HepG2 (cell line): Measurements from ENCODE around the gene SRCAP. TPM values are rescaled to one million over a fixed set of nuclear protein-coding genes. Genes with fewer than 3 reads are reported as not detected.

Source experiments
- ASH2L ChIP-seq: fragments of 300-600, 200-600 bp; sonication (generic); IDR thresholded peaks from 2 replicates; pipeline ENCODE4 v1.7.0; 2017; ENCODE audit warnings: low read depth, mild to moderate bottlenecking, moderate library complexity, mixed read lengths, low read length; ENCODE audit not compliant: insufficient read length
- DDIT3 ChIP-seq: sonication (generic); formaldehyde crosslinking; IDR thresholded peaks from 2 replicates; pipeline ENCODE4 v1.4.0; 2020; ENCODE audit warnings: mild to moderate bottlenecking, missing genetic modification reagents
- ELF3 ChIP-seq: IDR thresholded peaks from 2 replicates; pipeline ENCODE4 v1.6.1; 2016; ENCODE audit warnings: missing genetic modification reagents, missing compliant biosample characterization
- FIP1L1 ChIP-seq: fragments of 200-400 bp; formaldehyde crosslinking; IDR thresholded peaks from 2 replicates; pipeline ENCODE4 v1.6.1; 2018; ENCODE audit warnings: low read depth, mild to moderate bottlenecking, low read length, moderate library complexity, borderline replicate concordance; ENCODE audit not compliant: insufficient read depth
- GATA4 ChIP-seq: sonication (generic); IDR thresholded peaks from 2 replicates; pipeline ENCODE4 v1.6.1; 2016; ENCODE audit warnings: antibody characterized with exemption, low read depth, borderline replicate concordance
- HBP1 ChIP-seq: IDR thresholded peaks from 2 replicates; pipeline ENCODE4 v1.6.1; 2016; ENCODE audit warnings: low read depth, control low read depth
- HMGA1 ChIP-seq: sonication (generic); formaldehyde crosslinking; conservative IDR thresholded peaks from 2 replicates; pipeline ENCODE4 v1.4.0; 2020; ENCODE audit warnings: missing genetic modification reagents
- PATZ1 ChIP-seq: sonication (generic); formaldehyde crosslinking; IDR thresholded peaks from 2 replicates; pipeline ENCODE4 v1.4.0; 2020; ENCODE audit warnings: missing genetic modification reagents
- PREB ChIP-seq: sonication (generic); formaldehyde crosslinking; IDR thresholded peaks from 2 replicates; pipeline ENCODE4 v1.4.0; 2020; ENCODE audit warnings: missing genetic modification reagents
- REXO4 ChIP-seq: sonication (generic); formaldehyde crosslinking; IDR thresholded peaks from 2 replicates; pipeline ENCODE4 v1.8.0; 2022; ENCODE audit warnings: missing genetic modification reagents, mild to moderate bottlenecking, borderline replicate concordance
- RXRA ChIP-seq: sonication (generic); formaldehyde crosslinking; IDR thresholded peaks from 2 replicates; pipeline ENCODE4 v1.5.1; 2020; ENCODE audit warnings: missing genetic modification reagents
- SOX13 ChIP-seq, 3 experiments: fragments of 450-650 bp in 1 of 3; sonication (generic) in 1 of 3; formaldehyde crosslinking in 1 of 3; IDR thresholded peaks in 2 of 3; conservative IDR thresholded peaks in 1 of 3; 2 replicates each; pipeline versions ENCODE4 v1.5.0 to v1.6.1; 2016 to 2020; ENCODE audit warnings: antibody characterized with exemption in 1 of 3, mild to moderate bottlenecking in 1 of 3, missing compliant biosample characterization in 1 of 3, missing genetic modification reagents in 1 of 3, moderate library complexity in 1 of 3
- SRF ChIP-seq: IDR thresholded peaks from 2 replicates; pipeline ENCODE4 v1.6.1; 2011; ENCODE audit warnings: mild to moderate bottlenecking, low read depth, low read length, moderate library complexity
- STAG1 ChIP-seq: sonication (generic); formaldehyde crosslinking; IDR thresholded peaks from 2 replicates; pipeline ENCODE4 v1.4.0; 2020; ENCODE audit warnings: missing genetic modification reagents
- TAF15 ChIP-seq: fragments of 200-400 bp; formaldehyde crosslinking; IDR thresholded peaks from one replicate; pipeline ENCODE4 v1.6.1; 2018; ENCODE audit warnings: mild to moderate bottlenecking, low read depth, low read length; ENCODE audit not compliant: poor library complexity, severe bottlenecking
- ZNF235 ChIP-seq: sonication (generic); formaldehyde crosslinking; IDR thresholded peaks from 2 replicates; pipeline ENCODE4 v1.8.1; 2023; ENCODE audit warnings: mild to moderate bottlenecking, missing genetic modification reagents, borderline replicate concordance
- ZNF280D ChIP-seq: sonication (generic); formaldehyde crosslinking; IDR thresholded peaks from 2 replicates; pipeline ENCODE4 v1.5.1; 2020; ENCODE audit warnings: mild to moderate bottlenecking, missing genetic modification reagents
- ZNF432 ChIP-seq: sonication (generic); formaldehyde crosslinking; IDR thresholded peaks from 2 replicates; pipeline ENCODE4 v1.5.0; 2020; ENCODE audit warnings: missing genetic modification reagents, mild to moderate bottlenecking, borderline replicate concordance
- ZSCAN21 ChIP-seq: sonication (generic); formaldehyde crosslinking; IDR thresholded peaks from 2 replicates; pipeline ENCODE4 v1.8.0; 2022; ENCODE audit warnings: mild to moderate bottlenecking, missing genetic modification reagents, moderate library complexity, borderline replicate concordance
- ZSCAN9 ChIP-seq: IDR thresholded peaks from 2 replicates; pipeline ENCODE4 v1.6.1; 2016; ENCODE audit warnings: borderline replicate concordance
- polyA plus RNA-seq, 8 experiments: library from polyadenylated mRNA; depleted of rRNA in 3 of 8; stranded (reverse) in 7 of 8; unstranded in 1 of 8; fragments of >200 nt; fragmentation: Illumina TruSeq in 4 of 8; extraction: Trizol in 4 of 8; gene quantifications; 2 replicates each; pipeline versions ENCODE4 v1.2.1 to v1.2.3, GENCODE V29; 2011 to 2016; ENCODE audit warnings: low read depth in 4 of 8, missing spikeins in 1 of 8, mixed read lengths in 1 of 8; ENCODE audit not compliant: insufficient read depth in 1 of 8
- total RNA-seq, 5 experiments: library from RNA; depleted of rRNA; stranded (reverse); fragments of >200 nt; fragmentation: Illumina TruSeq; extraction: Trizol; gene quantifications; 2 replicates each; pipeline ENCODE4 v1.2.3, GENCODE V29; 2016; ENCODE audit warnings: low read depth in 1 of 5

SRCAP gene
- total and polyA plus RNA-seq, 2 of the 13 experiments (the other 11 are each of a cell fraction or from before 2014, with no cell fraction given) = 4.9 to 9.0 TPM

GRCh38 chr16:30786936-30787612 lies 88.1 kb downstream of the SRCAP start, which contains the start of gene ZNF629 (continued):
- TF ChIP-seq DDIT3 (CRISPR knock-in tag) = no peak
- TF ChIP-seq PATZ1 (CRISPR knock-in tag) = peak; percentile 80
- TF ChIP-seq RXRA = peak; percentile 78
- TF ChIP-seq ZSCAN9 (CRISPR knock-in tag) = 0 out of 2 replicates have a peak, but pooled peaks have one; percentile 29
- TF ChIP-seq ZNF280D (CRISPR knock-in tag) = peak; percentile 65; the same call in 1 of the 2 replicates
- no peak for TF ChIP-seq REXO4
- TF ChIP-seq GATA4 = no peak; the same call in 1 of the 2 replicates
- peak; percentile 86 for TF ChIP-seq ZSCAN21 (CRISPR knock-in tag)
- peak; percentile 56; the same call in 1 of the 2 replicates for TF ChIP-seq FIP1L1
- TF ChIP-seq PREB (CRISPR knock-in tag) = no peak
- TF ChIP-seq HBP1 (CRISPR knock-in tag) = peak; percentile 83; the same call in 1 of the 2 replicates
- peak; percentile 69 for TF ChIP-seq ASH2L
- TF ChIP-seq ZNF432 (CRISPR knock-in tag) = no peak
- peak; percentile 96 for TF ChIP-seq ELF3 (CRISPR knock-in tag)
- no peak for TF ChIP-seq HMGA1 (CRISPR knock-in tag)
- no peak for TF ChIP-seq TAF15
- peak; percentile 20; the same call in 1 of the 2 replicates for TF ChIP-seq STAG1 (CRISPR knock-in tag)
- TF ChIP-seq SOX13 (IDR thresholded peaks at IDR 0.05) = no peak; the same call in 1 of the 2 replicates
- 0 out of 4 replicates have a peak, but pooled peaks of 1 of the 2 experiments have one; percentile 5 for TF ChIP-seq SOX13 (CRISPR knock-in tag; conservative IDR thresholded peaks at IDR 0.05 in 1 of 2, IDR thresholded peaks at IDR 0.05 in 1 of 2)
- no peak for TF ChIP-seq SRF
- TF ChIP-seq ZNF235 (CRISPR knock-in tag) = no peak
